HepG2 (cell line): ENCODE results near the gene C1QTNF1. TPM values are rescaled to one million over a fixed set of nuclear protein-coding genes. Genes with fewer than 3 reads are reported as not detected.
A peak's percentile ranks its signal among the peaks of the same experiment; 100 is the strongest.

Experiments
- ATAC-seq: fragments of 200-7000 bp; cut with Tn5 transposase; 3 replicates; pipeline ENCODE4 v1.9.1; 2020; ENCODE audit warnings: mild to moderate bottlenecking, moderate library complexity
- BruUV-seq: library from RNA; stranded (reverse); fragments of 400-500 nt; replicated peaks from 2 replicates; lab custom pipeline; 2021; lab: Mats Ljungman, UMichigan
- CTCF ChIA-PET: fragments of 300-600 bp; formaldehyde crosslinking; extraction: SDS; loops from one replicate; lab custom pipeline; 2021; ENCODE audit warnings: low total read pairs, inconsistent platforms, low intra/inter-chr PET ratio; lab: Yijun Ruan, JAX
- POLR2A ChIA-PET: fragments of 350-600 bp; sonication (Branson Sonifier 250); formaldehyde crosslinking; loops from one replicate; lab custom pipeline; 2020; ENCODE audit warnings: antibody characterized with exemption, inconsistent platforms; lab: Yijun Ruan, JAX
- DNase-seq: peaks from one replicate; pipeline ENCODE4 v3.0.0-alpha.2; 2015; ENCODE audit warnings: low spot score
- FAIRE-seq: peaks from 3 replicates; lab custom pipeline; 2011; peaks lifted over from hg19 to GRCh38; lab: Jason Lieb, UNC
- H2AFZ ChIP-seq: one replicate; pipeline ENCODE4 v1.6.1; 2011; ENCODE audit warnings: low read length, inconsistent platforms
- H3K27ac ChIP-seq: fragments of 300-600 bp; 3 replicates; pipeline ENCODE4 v1.8.0; 2011; ENCODE audit warnings: mixed run types, mild to moderate bottlenecking, mixed read lengths, low read length, inconsistent platforms; ENCODE audit not compliant: insufficient read depth; ENCODE audit errors: extremely low read length
- H3K27me3 ChIP-seq, 2 experiments: fragments of 200-600 bp in 1 of 2; 2 replicates in 1 of 2; 3 replicates in 1 of 2; pipeline versions ENCODE4 v1.6.0 to v1.8.0; 2011; ENCODE audit warnings: low read length in 2 of 2, mild to moderate bottlenecking in 2 of 2, moderate library complexity in 2 of 2, inconsistent platforms in 1 of 2; ENCODE audit not compliant: insufficient read depth in 2 of 2, control insufficient read depth in 1 of 2
- H3K36me3 ChIP-seq, 2 experiments: fragments of 200-600 bp in 1 of 2; replicated peaks in 1 of 2; 2 replicates in 1 of 2; 3 replicates in 1 of 2; pipeline versions ENCODE4 v1.5.1 to v1.8.0; 2011; ENCODE audit warnings: low read length in 2 of 2, inconsistent platforms in 1 of 2; ENCODE audit not compliant: insufficient read depth in 2 of 2, control insufficient read depth in 1 of 2
- H3K4me1 ChIP-seq: 2 replicates; pipeline ENCODE4 v1.5.1; 2012; ENCODE audit warnings: low read length, inconsistent platforms; ENCODE audit not compliant: insufficient read depth
- H3K4me2 ChIP-seq: 2 replicates; pipeline ENCODE4 v1.6.0; 2011; ENCODE audit warnings: low read depth, low read length, inconsistent platforms
- H3K4me3 ChIP-seq, 3 experiments: fragments of 200-600 bp in 1 of 3; sonication (generic), shearing (Covaris generic) in 1 of 3; replicated peaks in 1 of 3; 2 replicates each; pipeline ENCODE4 v1.5.1; 2011 to 2016; ENCODE audit warnings: low read length in 3 of 3, inconsistent platforms in 2 of 3, low read depth in 2 of 3, mild to moderate bottlenecking in 2 of 3, control low read depth in 1 of 3, mixed read lengths in 1 of 3; ENCODE audit not compliant: insufficient read depth in 1 of 3
- H3K79me2 ChIP-seq: one replicate; pipeline ENCODE4 v1.6.1; 2011; ENCODE audit warnings: low read length, inconsistent platforms; ENCODE audit not compliant: insufficient read depth
- H3K9ac ChIP-seq: 2 replicates; pipeline ENCODE4 v1.6.0; 2011; ENCODE audit warnings: mild to moderate bottlenecking, low read depth, low read length, inconsistent platforms; ENCODE audit not compliant: insufficient read depth
- H3K9me3 ChIP-seq: 2 replicates; pipeline ENCODE4 v1.5.1; 2012; ENCODE audit warnings: mild to moderate bottlenecking, low read length
- H4K20me1 ChIP-seq: 2 replicates; pipeline ENCODE4 v1.6.0; 2011; ENCODE audit warnings: inconsistent platforms, mild to moderate bottlenecking, low read length, moderate library complexity; ENCODE audit not compliant: insufficient read depth
- CHD4 ChIP-seq: fragments of 200-600 bp; sonication (generic); IDR thresholded peaks from 2 replicates; pipeline ENCODE4 v1.7.0; 2017; ENCODE audit warnings: mild to moderate bottlenecking, low read length, borderline replicate concordance
- EHMT2 ChIP-seq: fragments of 200-600 bp; sonication (generic); IDR thresholded peaks from 2 replicates; pipeline ENCODE4 v1.7.0; 2017; ENCODE audit warnings: antibody characterized with exemption, low read depth, low read length, borderline replicate concordance
- GMEB1 ChIP-seq: sonication (generic); formaldehyde crosslinking; IDR thresholded peaks from 2 replicates; pipeline ENCODE4 v1.5.1; 2020; ENCODE audit warnings: missing genetic modification reagents, mild to moderate bottlenecking, borderline replicate concordance
- HIC2 ChIP-seq: sonication (generic); formaldehyde crosslinking; IDR thresholded peaks from 2 replicates; pipeline ENCODE4 v1.9.0; 2022; ENCODE audit warnings: low read depth, missing genetic modification reagents
- HNF4A ChIP-seq: sonication (generic); formaldehyde crosslinking; IDR thresholded peaks from 2 replicates; pipeline ENCODE4 v1.4.0; 2020; ENCODE audit warnings: missing genetic modification reagents
- HNRNPL ChIP-seq: fragments of 200-400 bp; formaldehyde crosslinking; IDR thresholded peaks from 2 replicates; pipeline ENCODE4 v1.6.1; 2017; ENCODE audit warnings: mild to moderate bottlenecking, low read depth, low read length
- HOMEZ ChIP-seq: IDR thresholded peaks from 2 replicates; pipeline ENCODE4 v1.6.1; 2016; ENCODE audit warnings: low read depth
- MXI1 ChIP-seq: IDR thresholded peaks from 3 replicates; pipeline ENCODE4 v1.6.1; 2012; ENCODE audit warnings: low read depth, low read length, inconsistent platforms, borderline replicate concordance
- PATZ1 ChIP-seq: sonication (generic); formaldehyde crosslinking; IDR thresholded peaks from 2 replicates; pipeline ENCODE4 v1.4.0; 2020; ENCODE audit warnings: missing genetic modification reagents
- RXRA ChIP-seq: sonication (generic); formaldehyde crosslinking; IDR thresholded peaks from 2 replicates; pipeline ENCODE4 v1.5.1; 2020; ENCODE audit warnings: missing genetic modification reagents
- RXRB ChIP-seq: IDR thresholded peaks from 2 replicates; pipeline ENCODE4 v1.6.1; 2016; ENCODE audit warnings: borderline replicate concordance, missing genetic modification reagents, missing compliant biosample characterization
- SALL1 ChIP-seq: sonication (generic); formaldehyde crosslinking; IDR thresholded peaks from 2 replicates; pipeline ENCODE4 v1.8.0; 2022; ENCODE audit warnings: mild to moderate bottlenecking, missing genetic modification reagents
- TGIF2 ChIP-seq: IDR thresholded peaks from 2 replicates; pipeline ENCODE4 v1.6.1; 2016; ENCODE audit warnings: control low read depth, missing compliant biosample characterization
- THAP7 ChIP-seq: sonication (generic); formaldehyde crosslinking; IDR thresholded peaks from 2 replicates; pipeline ENCODE4 v1.8.1; 2023; ENCODE audit warnings: mild to moderate bottlenecking, missing genetic modification reagents
- ZNF253 ChIP-seq: sonication (generic); formaldehyde crosslinking; IDR thresholded peaks from 2 replicates; pipeline ENCODE4 v1.8.0; 2022; ENCODE audit warnings: mild to moderate bottlenecking, missing genetic modification reagents, borderline replicate concordance
- ZNF652 ChIP-seq: IDR thresholded peaks from 2 replicates; pipeline ENCODE4 v1.6.1; 2016; ENCODE audit warnings: low read depth, borderline replicate concordance
- WGBS: methylation state at CpG from one replicate; pipeline ENCODE4 v1.1.6; 2017; ENCODE audit warnings: low lambda C conversion rate; 5-methylcytosine and 5-hydroxymethylcytosine counted together
- in situ Hi-C: cut with HindIII; loops from 2 replicates; pipeline ENCODE4 v1.10.0; 2017; ENCODE audit warnings: low pct_unique_long_range_greater_than_20kb; ENCODE audit not compliant: extremely low pct_ligation_motif_present
- intact Hi-C: fragments of 100-400 bp; cut with micrococcal nuclease; formaldehyde crosslinking; loops from one replicate; pipeline ENCODE4 v1.10.0; 2022; ENCODE audit not compliant: unreplicated experiment
- polyA plus RNA-seq, 8 experiments: library from polyadenylated mRNA; depleted of rRNA in 3 of 8; stranded (reverse) in 7 of 8; unstranded in 1 of 8; fragments of >200 nt; fragmentation: Illumina TruSeq in 4 of 8; extraction: Trizol in 4 of 8; gene quantifications; 2 replicates each; pipeline versions ENCODE4 v1.2.1 to v1.2.3, GENCODE V29; 2011 to 2016; ENCODE audit warnings: low read depth in 4 of 8, missing spikeins in 1 of 8, mixed read lengths in 1 of 8; ENCODE audit not compliant: insufficient read depth in 1 of 8
- total RNA-seq, 5 experiments: library from RNA; depleted of rRNA; stranded (reverse); fragments of >200 nt; fragmentation: Illumina TruSeq; extraction: Trizol; gene quantifications; 2 replicates each; pipeline ENCODE4 v1.2.3, GENCODE V29; 2016; ENCODE audit warnings: low read depth in 1 of 5

Gene C1QTNF1
- total and polyA plus RNA-seq, 2 of the 13 experiments (the other 11 are each of a cell fraction or from before 2014, with no cell fraction given): 0.18 to 0.86 TPM

GRCh38 chr17:79073706-79074088, 49.7 kb downstream of the C1QTNF1 start:
- H4K20me1 ChIP-seq: no peaks in the 10 kb centered on the region
- no TSS peak for BruUV-seq
- FAIRE-seq: no peak
- peak overlapping the region; percentile 72 for H3K4me2 ChIP-seq
- in situ Hi-C loops (no loop called here), intact Hi-C loops (no loop called here)
- WGBS: 42% methylated on average over 6 of the region's 6 CpGs
- peak overlapping the region; percentile 13; the same call in 1 of the 2 replicates for H3K9ac ChIP-seq
- ChIA-PET CTCF (no interaction called here), POLR2A (interaction anchor here (0.5 to 4.0 kb wide), 3 partner anchors 24 to 128 kb away, joined by 3 to 95 read pairs (median 11); no protein-coding TSS in a partner anchor)
- H3K36me3 ChIP-seq: peaks cover 2 to 10% of the 10 kb centered on the region in 2 experiments; a peak in 3 of 5 replicates
- H3K27me3 ChIP-seq: peaks cover 0 to 20% of the 10 kb centered on the region in 2 experiments; a peak in 2 of 5 replicates
- DNase-seq: peak; percentile 66
- H3K4me3 ChIP-seq: peak overlapping the region in 1 of 3 experiments; percentile 51; a peak in 2 of 6 replicates
- H3K27ac ChIP-seq: no peak overlapping the region
- H3K4me1 ChIP-seq: peaks cover 41% of the 10 kb centered on the region
- H3K79me2 ChIP-seq: peaks cover 5% of the 10 kb centered on the region
- H3K9me3 ChIP-seq: no peaks in the 10 kb centered on the region
- ATAC-seq: peak; percentile 33
- H2AFZ ChIP-seq: peak overlapping the region; percentile 29
- TF ChIP-seq ZNF253: no peak
- no peak for TF ChIP-seq TGIF2
- peak; percentile 48; the same call in 1 of the 2 replicates for TF ChIP-seq SALL1 (CRISPR knock-in tag)
- peak; percentile 26; the same call in 1 of the 2 replicates for TF ChIP-seq RXRA
- peak; percentile 51 for TF ChIP-seq HNF4A
- TF ChIP-seq GMEB1 (CRISPR knock-in tag): no peak
- peak; percentile 44; the same call in 1 of the 3 replicates for TF ChIP-seq MXI1
- TF ChIP-seq HOMEZ (CRISPR knock-in tag): peak; percentile 49; the same call in 1 of the 2 replicates
- 0 out of 2 replicates have a peak, but pooled peaks have one; percentile 38 for TF ChIP-seq HNRNPL
- peak; percentile 37; the same call in 1 of the 2 replicates for TF ChIP-seq RXRB (CRISPR knock-in tag)
- TF ChIP-seq THAP7 (CRISPR knock-in tag): no peak
- TF ChIP-seq CHD4: peak; percentile 53; the same call in 1 of the 2 replicates
- peak; percentile 65; the same call in 1 of the 2 replicates for TF ChIP-seq EHMT2
- no peak for TF ChIP-seq HIC2
- no peak for TF ChIP-seq ZNF652 (CRISPR knock-in tag)
- 0 out of 2 replicates have a peak, but pooled peaks have one; percentile 34 for TF ChIP-seq PATZ1 (CRISPR knock-in tag)
